Fibroblast of villous mesenchyme (primary cell): ENCODE data around the gene LRRC61. TPM values are rescaled to one million over a fixed set of nuclear protein-coding genes. Genes with fewer than 3 reads are reported as not detected.

ENCODE experiments used
- DNase-seq: peaks from one replicate; pipeline ENCODE4 v3.0.0-alpha.2; 2010; ENCODE audit warnings: low read depth
- H3K4me3 ChIP-seq: 2 replicates; pipeline ENCODE4 v1.5.1; 2011; ENCODE audit warnings: low read depth, mild to moderate bottlenecking, low read length
- CTCF ChIP-seq: IDR thresholded peaks from 2 replicates; pipeline ENCODE4 v1.5.1; 2012; ENCODE audit warnings: low read depth, mild to moderate bottlenecking, low read length; ENCODE audit not compliant: insufficient read depth
- total RNA-seq: library from RNA; depleted of rRNA; stranded (reverse); fragments of >200 nt; gene quantifications from 2 replicates; pipeline ENCODE4 v1.2.3, GENCODE V29; 2012

Gene LRRC61
- total RNA-seq, 1 donor: 13.0 TPM

GRCh38 chr7:150326657-150327268 is 3.6 kb downstream of the LRRC61 start:
- no peak for DNase-seq
- no peak overlapping the region for H3K4me3 ChIP-seq
- no peak for TF ChIP-seq CTCF

- H3K4me3 ChIP-seq: no peak overlapping the region
- no peak for DNase-seq
- no peak for TF ChIP-seq CTCF
Measured at GRCh38 chr7:150327308-150327707, 4.2 kb downstream of the LRRC61 start.

GRCh38 chr7:150329331-150330120 is 6.4 kb downstream of the LRRC61 start:
- no peak for DNase-seq
- H3K4me3 ChIP-seq: no peak overlapping the region
- TF ChIP-seq CTCF: no peak

- TF ChIP-seq CTCF: no peak
- no peak for DNase-seq
- H3K4me3 ChIP-seq: no peak overlapping the region
Measured at GRCh38 chr7:150330211-150330885, 7.2 kb downstream of the LRRC61 start.

- DNase-seq: no peak
- TF ChIP-seq CTCF: no peak
- H3K4me3 ChIP-seq: no peak overlapping the region
Measured at GRCh38 chr7:150332852-150333635, 9.9 kb downstream of the LRRC61 start.

GRCh38 chr7:150333659-150334058 is 10.5 kb downstream of the LRRC61 start:
- DNase-seq: no peak
- TF ChIP-seq CTCF: no peak
- H3K4me3 ChIP-seq: no peak overlapping the region
